Stimulated activated naive CD8-positive, alpha-beta T cell treated with anti-CD3 and anti-CD28 coated beads, Interleukin-15, amount 100 ng/mL, for 72 hours (primary cell): ENCODE results near the gene RPS15.

ENCODE experiments used
- ATAC-seq: fragments of 150-1000 bp; cut with Tn5 transposase; 2 replicates; pipeline ENCODE4 v1.10.0; 2021; ENCODE audit warnings: mild to moderate bottlenecking, moderate library complexity
- DNase-seq, 2 donors: peaks; one replicate each; pipeline ENCODE4 v3.0.0; 2021 to 2022
- H3K27ac Mint-ChIP-seq, 2 donors: one replicate each; pipeline ENCODE4 v1.8.0; 2022; ENCODE audit warnings: mild to moderate bottlenecking in 2 of 2, mixed read lengths in 2 of 2, moderate library complexity in 2 of 2
- H3K27me3 Mint-ChIP-seq: one replicate; pipeline ENCODE4 v1.8.0; 2022; ENCODE audit warnings: mixed read lengths
- H3K4me1 Mint-ChIP-seq: one replicate; pipeline ENCODE4 v1.8.0; 2022; ENCODE audit warnings: mild to moderate bottlenecking, mixed read lengths
- H3K4me3 Mint-ChIP-seq, 2 donors: one replicate each; pipeline ENCODE4 v1.8.0; 2022; ENCODE audit warnings: mild to moderate bottlenecking in 2 of 2, mixed read lengths in 2 of 2, moderate library complexity in 1 of 2
- H3K9me3 Mint-ChIP-seq, 2 donors: one replicate each; pipeline ENCODE4 v1.8.0; 2022; ENCODE audit warnings: mixed read lengths in 2 of 2

Gene RPS15

DNA sequence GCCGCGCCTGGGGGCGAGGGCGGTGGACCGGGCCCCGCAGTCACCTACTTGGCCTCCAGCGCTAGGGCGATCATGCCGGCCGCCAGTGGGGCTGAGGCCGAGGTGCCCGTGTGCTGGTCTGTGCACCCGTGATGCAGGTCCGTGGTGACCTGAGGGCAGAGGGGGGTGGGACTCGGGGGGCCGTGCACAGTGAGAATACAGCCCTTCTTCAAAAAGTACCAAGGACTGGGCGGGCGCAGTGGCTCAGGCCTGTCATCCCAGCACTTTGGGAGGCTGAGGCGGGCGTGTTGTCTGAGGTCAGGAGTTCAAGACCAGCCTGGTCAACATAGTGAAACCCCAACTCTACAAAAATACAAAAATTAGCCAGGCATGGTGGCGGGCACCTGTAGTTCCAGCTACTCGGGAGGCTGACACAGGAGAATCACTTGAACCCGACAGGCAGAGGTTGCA lies 45.8 kb downstream of the RPS15 start:
- no peak for DNase-seq

DNA sequence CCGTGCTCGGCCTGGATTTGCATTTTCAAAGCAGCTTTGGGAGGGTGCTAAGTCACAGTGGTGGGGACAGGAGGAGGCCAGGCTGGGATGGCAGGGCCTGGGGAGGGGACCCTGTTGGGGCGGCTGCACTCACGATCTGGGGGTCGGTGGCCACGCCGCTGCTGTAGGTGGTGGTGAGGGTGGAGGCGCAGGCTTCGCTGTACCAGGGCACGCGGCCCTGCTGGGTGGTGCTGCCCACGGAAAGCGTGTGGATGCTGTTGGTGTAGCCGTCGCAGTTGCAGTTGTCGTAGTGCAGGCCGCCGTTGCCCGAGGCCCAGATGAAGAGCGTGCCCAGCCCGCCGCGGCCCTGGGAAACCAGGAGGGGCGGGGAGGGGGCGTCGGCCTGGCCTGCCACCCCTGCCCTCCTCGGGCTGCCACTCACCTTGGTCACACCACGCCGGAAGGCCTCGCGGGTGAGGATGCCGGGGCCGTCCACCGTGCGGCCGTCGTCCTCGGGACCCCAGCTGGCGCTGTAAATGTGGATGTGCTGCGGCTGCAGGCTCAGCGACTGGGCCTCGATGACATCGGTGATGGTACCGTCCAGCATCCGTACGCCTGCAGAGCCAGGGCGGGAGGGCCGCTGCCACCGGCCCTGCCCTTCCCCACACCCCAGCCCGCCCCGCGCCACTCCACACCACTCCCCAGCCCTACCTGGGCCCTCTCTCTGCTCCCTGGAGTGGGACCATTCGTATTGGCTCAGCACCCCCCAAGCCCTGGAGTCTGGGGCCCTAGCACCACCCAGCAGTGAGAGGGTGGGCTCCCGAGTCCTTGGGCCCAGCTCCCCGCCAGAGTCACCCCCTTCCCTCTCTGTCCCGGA lies 48.8 kb downstream of the RPS15 start:
- DNase-seq, result no peak
- no peak for ATAC-seq
- Mint-ChIP-seq H3K4me3 (no peak overlapping the region), H3K27me3 (peaks cover 6% of the 10 kb centered on the region), H3K9me3 (no peaks in the 10 kb centered on the region), H3K4me1 (peaks cover 24% of the 10 kb centered on the region), H3K27ac (no peak overlapping the region)

More for the DNA sequence above, 45.8 kb downstream of the RPS15 start:
- Mint-ChIP-seq H3K27ac (no peak overlapping the region), H3K9me3 (no peaks in the 10 kb centered on the region), H3K4me3 (no peak overlapping the region), H3K27me3 (no peaks in the 10 kb centered on the region), H3K4me1 (peaks cover 17% of the 10 kb centered on the region)
- ATAC-seq, result no peak

DNA sequence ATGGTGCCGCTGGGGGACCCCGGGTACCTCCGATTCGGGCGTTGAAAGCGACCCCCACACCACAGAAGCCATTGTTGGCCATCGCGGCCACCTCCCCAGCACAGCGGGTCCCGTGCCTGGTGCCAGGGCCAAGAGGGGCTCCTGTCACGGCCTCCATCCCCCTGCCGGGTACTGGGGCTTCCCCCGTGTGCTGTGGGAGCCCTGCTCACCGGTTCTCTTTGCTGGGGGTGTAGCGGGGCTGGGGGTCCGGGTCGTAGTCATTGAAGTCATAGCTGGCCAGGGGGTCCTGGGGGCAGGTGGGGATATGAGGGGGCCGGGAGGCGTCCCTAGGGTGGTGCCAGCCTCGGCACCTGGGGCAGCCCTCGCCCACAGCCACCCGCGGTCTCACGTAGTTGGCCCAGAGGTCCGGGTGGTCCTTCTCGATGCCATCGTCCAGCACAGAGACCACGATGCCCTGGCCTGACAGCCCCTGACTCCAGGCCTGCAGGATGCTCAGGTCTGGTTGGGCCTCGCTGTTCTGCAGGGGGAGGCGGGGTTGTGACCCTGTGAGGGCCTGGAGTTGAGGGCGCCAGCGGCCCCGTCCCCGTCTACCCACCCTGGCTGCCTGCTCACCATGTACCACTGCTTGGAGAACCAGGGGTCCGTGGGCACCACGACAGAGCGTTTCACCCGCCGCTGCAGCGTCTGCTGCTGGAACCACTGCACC lies 49.5 kb downstream of the RPS15 start:
- ATAC-seq, result no peak
- no peak overlapping the region for H3K4me3 Mint-ChIP-seq
- peaks cover 14% of the 10 kb centered on the region for H3K27me3 Mint-ChIP-seq
- peaks cover 30% of the 10 kb centered on the region for H3K4me1 Mint-ChIP-seq
- no peak for DNase-seq
- H3K27ac Mint-ChIP-seq, result no peak overlapping the region
- no peaks in the 10 kb centered on the region for H3K9me3 Mint-ChIP-seq

DNA sequence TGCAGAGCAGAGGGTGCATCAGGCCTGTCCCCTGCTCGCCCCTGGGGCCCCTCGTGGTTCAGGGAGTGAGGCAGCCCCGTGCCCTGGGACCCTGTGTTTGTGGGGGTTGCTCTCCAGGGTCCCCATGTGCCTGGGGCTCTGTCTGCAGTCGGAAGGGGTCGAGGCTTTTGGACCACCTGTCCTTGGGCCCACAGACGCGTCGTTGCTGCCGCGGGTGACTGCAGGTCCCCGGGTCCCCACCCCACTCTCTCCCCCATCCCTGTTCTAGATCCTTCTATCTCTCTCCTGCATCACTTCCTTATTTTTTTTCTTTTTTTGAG lies 50.0 kb downstream of the RPS15 start:
- H3K27ac Mint-ChIP-seq, result no peak overlapping the region
- H3K9me3 Mint-ChIP-seq, result no peaks in the 10 kb centered on the region
- H3K4me1 Mint-ChIP-seq, result peaks cover 31% of the 10 kb centered on the region
- peaks cover 16% of the 10 kb centered on the region for H3K27me3 Mint-ChIP-seq
- no peak overlapping the region for H3K4me3 Mint-ChIP-seq
- ATAC-seq, result no peak
- DNase-seq, result no peak

DNA sequence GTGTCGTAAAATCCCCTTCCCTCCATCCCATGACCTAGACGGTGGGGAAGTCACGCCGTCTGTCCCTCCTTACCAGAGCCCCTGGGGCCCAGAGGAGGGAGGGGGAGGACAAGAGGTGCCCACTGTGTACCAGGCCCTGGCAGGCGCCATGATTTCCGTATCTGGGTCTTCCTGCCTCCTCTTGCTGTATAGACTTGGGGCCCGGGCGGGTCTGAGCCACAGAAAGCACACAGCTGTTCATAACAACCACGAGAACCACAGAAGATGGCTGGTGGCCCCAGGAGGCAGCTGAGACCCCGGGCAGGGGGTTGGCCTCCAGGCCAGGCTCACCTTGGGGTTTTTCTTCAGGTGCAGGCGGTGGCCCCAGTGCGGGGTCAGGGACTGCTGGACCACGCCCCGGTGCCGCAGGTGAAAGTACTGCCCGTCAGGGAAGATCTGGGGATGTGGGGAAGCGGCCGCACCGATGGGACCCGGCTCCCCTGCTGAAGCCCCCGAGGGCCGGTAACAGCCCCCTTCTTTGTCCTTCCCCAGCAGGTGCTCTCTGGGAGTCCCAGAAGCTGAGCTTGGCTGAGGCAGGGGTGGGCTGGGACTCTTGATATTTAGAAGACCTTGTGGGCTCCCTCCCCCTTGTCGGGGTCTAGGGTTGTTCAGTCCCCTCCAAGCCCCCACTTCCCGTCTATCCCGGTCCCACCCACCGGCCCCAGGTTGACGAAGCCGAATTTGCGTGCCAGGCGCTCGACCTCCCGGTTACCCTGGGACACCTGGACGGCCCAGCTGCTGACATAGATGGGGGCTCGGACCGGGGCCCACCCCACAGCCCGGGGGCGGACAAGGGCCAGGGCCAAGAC lies 51.5 kb downstream of the RPS15 start:
- DNase-seq, result peak; percentile 17 to 37
- ATAC-seq, result no peak
- Mint-ChIP-seq H3K4me1 (peaks cover 31% of the 10 kb centered on the region), H3K27ac (peak overlapping the region in 1 of 2 donors; percentile 76), H3K9me3 (no peaks in the 10 kb centered on the region), H3K27me3 (peaks cover 16% of the 10 kb centered on the region), H3K4me3 (peak overlapping the region; percentile 82 to 84)
